ENCODE measurements around the gene PSEN2. TPM values are rescaled to one million over a fixed set of nuclear protein-coding genes. Genes with fewer than 3 reads are reported as not detected.

Gene PSEN2
- total and polyA plus RNA-seq, 10 of the 15 experiments (the other 5 are each of a cell fraction or from before 2014, with no cell fraction given), result 0.90 to 13.3 (median 7.0) TPM

DNA sequence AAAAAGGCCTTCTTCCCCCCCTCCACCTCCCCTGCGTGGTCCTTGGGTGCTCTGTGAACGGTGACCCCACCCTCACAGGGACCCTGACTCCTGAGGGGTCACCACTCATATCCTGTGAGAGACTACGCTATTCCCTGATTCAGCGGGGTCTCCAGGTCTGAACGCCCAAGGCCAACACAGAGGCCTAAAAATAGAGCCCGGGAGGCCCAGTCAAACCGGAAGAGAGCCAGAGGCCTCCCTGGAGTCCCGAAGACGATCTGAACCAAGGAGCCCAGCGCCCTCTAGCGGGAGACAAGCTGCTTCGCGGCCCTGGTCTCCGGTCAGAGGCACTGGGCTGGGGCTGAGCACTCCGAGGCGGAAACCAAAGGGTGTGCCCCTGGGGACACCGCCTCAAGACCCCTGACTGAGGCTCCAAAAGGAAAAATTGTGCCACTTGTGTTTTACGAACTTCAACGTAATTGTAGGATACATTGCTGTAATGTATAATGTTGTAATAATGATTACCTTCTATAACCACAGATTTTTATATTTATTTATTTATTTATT lies 42.4 kb upstream of the PSEN2 start (continued):
- TF ChIP-seq ZBTB4 (CRISPR knock-in tag; IDR thresholded peaks at IDR 0.05) (no peak), PML (IDR thresholded peaks at IDR 0.05; ENCODE audit: low read length) (no peak), ZBTB40 (IDR thresholded peaks at IDR 0.05; ENCODE audit: borderline replicate concordance) (no peak), E2F4 (IDR thresholded peaks at IDR 0.05; ENCODE audit: low read depth, low read length) (no peak), EED (IDR thresholded peaks at IDR 0.05; ENCODE audit: low read depth) (peak; percentile 82), JUNB (IDR thresholded peaks at IDR 0.05) (peak; percentile 51; the same call in 1 of the 2 replicates), GATAD2B (conservative IDR thresholded peaks at IDR 0.05; ENCODE audit: low read depth) (peak; percentile 73), NR2C1 (IDR thresholded peaks at IDR 0.05) (no peak), GABPA (IDR thresholded peaks at IDR 0.05; ENCODE audit: low read depth) (no peak), ATF7 (IDR thresholded peaks at IDR 0.05; ENCODE audit: low read depth) (no peak), ETV6 (conservative IDR thresholded peaks at IDR 0.05 in 1 of 2, IDR thresholded peaks at IDR 0.05 in 1 of 2; ENCODE audit: borderline replicate concordance in 1 of 2, low read depth in 1 of 2) (peak in 1 of 2 experiments; percentile 74; a peak in 1 of 4 replicates), STAT1 (conservative IDR thresholded peaks at IDR 0.05) (0 out of 2 replicates have a peak, but pooled peaks have one; percentile 74), SREBF2 (IDR thresholded peaks at IDR 0.05; ENCODE audit: low read length) (no peak), ASH2L (IDR thresholded peaks at IDR 0.05; ENCODE audit: borderline replicate concordance, low read depth) (no peak), E4F1 (IDR thresholded peaks at IDR 0.05; ENCODE audit: borderline replicate concordance, partially characterized antibody) (no peak), HCFC1 (IDR thresholded peaks at IDR 0.05; ENCODE audit: low read length) (no peak), BACH1 (IDR thresholded peaks at IDR 0.05; ENCODE audit: borderline replicate concordance) (no peak), IKZF1 (conservative IDR thresholded peaks at IDR 0.05) (peak; percentile 73)

Measured in GM12878 (cell line).